Muscle layer of duodenum (tissue), 2 donors: ENCODE measurements around the gene BICDL1.

Source experiments
- H3K27ac ChIP-seq: one replicate; pipeline ENCODE4 v1.7.0; 2013; ENCODE audit warnings: mild to moderate bottlenecking, low read length
- H3K27me3 ChIP-seq: one replicate; pipeline ENCODE4 v1.7.0; 2013; ENCODE audit warnings: low read depth, mild to moderate bottlenecking, control low read depth, low read length
- H3K36me3 ChIP-seq, 2 donors: one replicate each; pipeline ENCODE4 v1.7.0; 2013; ENCODE audit warnings: low read length in 2 of 2, control low read depth in 1 of 2, mild to moderate bottlenecking in 1 of 2; ENCODE audit not compliant: insufficient read depth in 2 of 2, control insufficient read depth in 1 of 2
- H3K4me1 ChIP-seq, 2 donors: one replicate each; pipeline ENCODE4 v1.7.0; 2013; ENCODE audit warnings: low read length in 2 of 2, mild to moderate bottlenecking in 2 of 2, control low read depth in 1 of 2, moderate library complexity in 1 of 2; ENCODE audit not compliant: insufficient read depth in 2 of 2, control insufficient read depth in 1 of 2
- H3K4me3 ChIP-seq, 2 donors: one replicate each; pipeline ENCODE4 v1.7.0; 2013; ENCODE audit warnings: low read length in 2 of 2, low read depth in 1 of 2, mild to moderate bottlenecking in 1 of 2
- H3K9me3 ChIP-seq, 2 donors: one replicate each; pipeline ENCODE4 v1.7.0; 2013; ENCODE audit warnings: low read length in 2 of 2, control low read depth in 1 of 2, mild to moderate bottlenecking in 1 of 2; ENCODE audit not compliant: control insufficient read depth in 1 of 2
- donor health status: healthy.

Gene BICDL1

DNA sequence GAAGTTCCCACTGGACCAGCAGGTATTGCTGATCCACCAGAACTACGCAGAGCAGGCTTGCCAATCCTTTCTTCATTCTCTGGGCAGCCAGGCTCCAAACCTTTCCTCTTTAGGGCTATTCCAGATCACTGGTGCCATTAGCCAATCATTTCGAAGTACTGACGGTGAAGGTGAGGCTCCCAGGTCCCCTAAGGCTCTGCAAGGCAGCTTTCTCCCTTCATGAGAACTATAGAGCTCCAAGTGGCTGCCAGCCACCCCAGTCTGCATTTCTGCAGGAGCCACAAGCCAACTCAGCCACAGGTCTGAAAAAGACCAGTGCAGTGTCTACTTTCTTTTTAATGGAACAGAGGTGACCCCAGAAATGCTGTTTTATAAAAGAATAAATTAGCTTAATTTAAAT is 78.9 kb downstream of the BICDL1 start:
- H3K36me3 ChIP-seq: no peaks in the 10 kb centered on the region
- H3K9me3 ChIP-seq: no peaks in the 10 kb centered on the region
- H3K4me3 ChIP-seq: no peak overlapping the region
- H3K27me3 ChIP-seq: no peaks in the 10 kb centered on the region
- H3K4me1 ChIP-seq: no peaks in the 10 kb centered on the region
- H3K27ac ChIP-seq: no peak overlapping the region

DNA sequence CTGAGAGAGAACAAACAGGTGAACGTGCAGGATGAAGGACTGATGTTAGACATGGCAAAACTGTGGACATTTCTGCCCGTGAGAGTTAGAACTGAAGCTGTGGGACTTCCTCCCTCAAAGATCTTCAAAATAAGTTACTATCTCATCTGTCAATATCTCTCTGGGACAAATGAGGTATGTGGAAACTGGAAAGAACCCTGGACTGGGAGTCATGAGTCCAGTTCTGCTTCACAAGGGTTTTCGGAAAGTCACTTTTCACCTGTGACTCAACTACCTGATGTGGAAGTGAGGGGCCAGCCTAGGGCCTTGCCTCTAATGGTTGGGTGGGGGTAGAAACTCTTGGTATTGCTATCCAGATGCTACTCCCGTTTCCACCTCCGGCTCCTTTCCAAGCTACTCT is 80.2 kb downstream of the BICDL1 start:
- no peaks in the 10 kb centered on the region for H3K36me3 ChIP-seq
- H3K27me3 ChIP-seq: no peaks in the 10 kb centered on the region
- no peaks in the 10 kb centered on the region for H3K9me3 ChIP-seq
- no peaks in the 10 kb centered on the region for H3K4me1 ChIP-seq
- no peak overlapping the region for H3K27ac ChIP-seq
- no peak overlapping the region for H3K4me3 ChIP-seq

DNA sequence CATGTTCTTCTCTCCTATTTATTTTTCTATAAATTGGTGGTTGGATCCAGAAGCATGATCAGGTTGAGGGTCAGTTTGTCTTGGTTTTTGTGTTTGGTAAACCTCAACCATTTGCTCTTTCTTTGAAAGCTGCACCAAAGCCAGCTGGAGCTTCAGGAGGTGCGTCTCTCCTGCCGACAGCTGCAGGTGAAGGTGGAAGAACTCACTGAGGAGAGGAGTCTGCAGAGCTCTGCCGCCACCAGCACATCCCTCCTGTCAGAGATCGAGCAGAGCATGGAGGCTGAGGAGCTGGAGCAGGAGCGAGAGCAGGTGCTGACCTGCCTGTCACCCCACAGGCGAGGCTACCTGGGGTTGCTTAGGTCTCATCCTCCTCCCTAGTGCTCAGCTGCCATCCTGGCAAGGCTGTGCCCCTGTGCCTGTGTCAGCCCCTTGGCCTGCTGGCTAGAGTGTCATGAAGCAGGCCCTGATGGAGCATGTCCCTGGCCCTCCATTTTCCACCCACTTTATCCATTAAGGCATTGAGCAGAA is 82.5 kb downstream of the BICDL1 start:
- Histone ChIP-seq H3K4me1 (no peaks in the 10 kb centered on the region), H3K9me3 (no peaks in the 10 kb centered on the region), H3K4me3 (no peak overlapping the region), H3K36me3 (no peaks in the 10 kb centered on the region), H3K27ac (no peak overlapping the region), H3K27me3 (no peaks in the 10 kb centered on the region)

DNA sequence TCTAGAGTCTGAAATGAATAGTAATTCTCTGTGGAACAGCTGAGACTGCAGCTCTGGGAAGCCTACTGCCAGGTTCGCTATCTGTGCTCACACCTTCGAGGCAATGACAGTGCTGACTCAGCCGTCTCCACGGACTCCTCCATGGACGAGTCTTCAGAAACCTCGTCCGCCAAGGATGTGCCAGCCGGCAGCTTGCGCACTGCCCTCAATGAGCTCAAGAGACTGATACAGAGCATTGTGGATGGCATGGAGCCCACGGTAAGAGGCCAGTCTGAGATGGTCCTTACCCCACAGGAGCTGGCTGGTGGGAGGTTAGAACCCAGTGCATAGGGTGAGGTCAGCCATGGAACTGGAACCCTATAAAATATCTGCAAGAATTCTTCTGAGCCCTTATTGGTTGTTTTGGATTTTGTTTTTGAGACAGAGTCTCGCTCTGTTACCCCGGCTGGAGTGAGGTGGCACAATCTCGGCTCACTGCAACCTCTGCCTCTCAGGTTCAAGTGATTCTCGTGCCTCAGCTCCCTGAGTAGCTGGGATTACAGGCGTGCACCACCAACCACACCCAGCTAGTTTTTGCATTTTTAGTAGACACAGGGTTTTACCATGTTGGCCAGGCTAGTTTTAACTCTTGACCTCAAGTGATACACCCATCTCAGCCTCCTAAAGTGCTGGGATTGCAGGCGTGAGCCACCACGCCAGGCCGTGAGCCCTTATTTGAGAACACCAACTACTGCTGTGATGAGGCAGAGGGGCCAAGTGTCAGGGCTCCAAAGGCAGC is 83.6 kb downstream of the BICDL1 start:
- Histone ChIP-seq H3K9me3 (no peaks in the 10 kb centered on the region), H3K4me3 (no peak overlapping the region), H3K27me3 (no peaks in the 10 kb centered on the region), H3K4me1 (no peaks in the 10 kb centered on the region), H3K36me3 (no peaks in the 10 kb centered on the region), H3K27ac (no peak overlapping the region)

DNA sequence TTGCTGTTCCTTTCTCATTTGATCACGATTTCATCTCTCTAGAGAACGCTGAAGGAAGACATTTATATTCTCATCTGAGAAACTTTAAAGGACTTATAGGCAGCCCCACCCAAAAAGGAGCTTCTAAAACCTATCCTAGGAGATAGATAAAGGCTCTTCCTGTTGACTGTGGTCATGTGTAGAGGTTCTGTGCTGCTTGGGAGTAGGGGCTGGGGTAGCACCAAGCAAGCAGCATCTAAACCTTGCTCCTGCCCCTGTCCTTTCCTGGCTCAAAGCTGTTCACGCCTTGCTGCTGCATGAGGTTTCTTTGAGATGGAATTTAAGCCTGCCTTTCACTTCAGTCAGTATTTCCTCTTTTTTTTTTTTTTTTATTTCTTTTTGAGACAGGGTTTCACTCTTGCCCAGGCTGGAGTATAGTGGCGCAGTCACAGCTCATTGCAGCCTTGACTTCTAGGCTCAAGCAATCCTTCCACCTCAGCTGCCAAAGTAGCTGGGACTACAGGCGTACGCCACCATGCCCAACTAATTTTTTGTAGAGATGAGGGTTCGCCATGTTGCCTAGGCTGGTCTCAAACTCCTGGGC is 86.1 kb downstream of the BICDL1 start:
- no peak overlapping the region for H3K27ac ChIP-seq
- H3K9me3 ChIP-seq: no peaks in the 10 kb centered on the region
- H3K4me1 ChIP-seq: no peaks in the 10 kb centered on the region
- H3K36me3 ChIP-seq: no peaks in the 10 kb centered on the region
- H3K27me3 ChIP-seq: no peaks in the 10 kb centered on the region
- no peak overlapping the region for H3K4me3 ChIP-seq

DNA sequence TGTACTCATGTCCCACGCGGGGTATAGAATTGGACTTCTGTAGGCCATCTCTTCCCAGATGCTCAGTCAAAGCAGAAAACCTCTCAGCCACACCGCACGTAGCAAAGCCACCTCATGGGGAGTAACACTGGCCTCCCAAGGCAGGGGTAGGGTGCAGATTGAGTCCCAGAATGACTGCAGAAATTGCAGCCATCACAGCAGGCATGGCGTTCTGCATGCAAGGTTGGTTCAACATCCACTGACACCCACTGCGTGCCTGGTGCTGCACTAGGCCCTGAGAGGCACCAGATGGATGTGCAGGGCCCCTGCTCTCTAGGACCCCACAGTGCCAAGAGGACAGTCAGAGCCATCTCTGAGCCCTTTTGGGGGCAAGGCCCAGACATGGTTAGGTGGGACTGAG is 87.6 kb downstream of the BICDL1 start:
- no peaks in the 10 kb centered on the region for H3K36me3 ChIP-seq
- no peaks in the 10 kb centered on the region for H3K27me3 ChIP-seq
- no peaks in the 10 kb centered on the region for H3K4me1 ChIP-seq
- no peak overlapping the region for H3K4me3 ChIP-seq
- no peaks in the 10 kb centered on the region for H3K9me3 ChIP-seq
- H3K27ac ChIP-seq: no peak overlapping the region

DNA sequence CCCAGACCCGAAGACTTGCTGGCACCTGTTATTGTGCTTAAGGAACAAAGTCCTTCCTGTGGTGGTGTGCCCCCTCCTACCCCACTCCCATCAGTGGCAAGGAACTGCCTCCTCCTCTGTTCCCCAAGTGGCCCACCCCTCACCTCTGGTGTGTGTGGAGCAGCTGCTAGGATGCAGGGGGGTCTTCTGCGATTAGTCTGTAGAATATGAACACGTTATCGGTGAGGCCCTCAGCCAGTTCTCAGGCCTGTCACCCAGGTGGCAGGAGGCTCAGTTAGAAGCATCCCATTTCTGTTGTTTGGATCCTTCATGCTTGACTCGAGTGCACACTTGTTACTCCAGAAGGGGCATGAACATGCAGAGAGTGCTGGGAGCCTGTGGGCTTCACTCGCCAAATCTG is 88.2 kb downstream of the BICDL1 start:
- H3K27ac ChIP-seq: no peak overlapping the region
- no peaks in the 10 kb centered on the region for H3K36me3 ChIP-seq
- no peaks in the 10 kb centered on the region for H3K4me1 ChIP-seq

DNA sequence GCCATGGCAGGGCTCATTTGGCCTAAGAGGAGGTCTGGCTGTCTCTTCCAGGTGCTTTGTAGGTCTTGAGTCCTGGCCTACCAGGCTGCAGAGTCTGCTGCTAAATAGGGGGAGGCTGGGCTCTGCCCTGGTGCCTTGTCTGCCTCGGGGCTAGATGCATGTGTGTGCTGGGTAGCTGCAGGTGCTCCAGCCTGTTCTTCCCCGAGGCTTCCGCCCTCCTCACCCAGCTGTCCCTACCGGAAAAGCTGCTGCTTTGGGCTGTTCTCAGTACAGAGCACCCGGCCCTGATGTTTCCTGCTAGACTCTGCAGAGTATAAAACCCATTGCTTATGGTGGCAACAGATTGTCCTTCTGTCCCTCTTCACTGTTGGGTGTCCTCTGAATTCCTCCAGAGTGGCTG is 89.8 kb downstream of the BICDL1 start:
- Histone ChIP-seq H3K4me3 (no peak overlapping the region), H3K27ac (no peak overlapping the region), H3K9me3 (no peaks in the 10 kb centered on the region), H3K4me1 (no peaks in the 10 kb centered on the region), H3K36me3 (no peaks in the 10 kb centered on the region), H3K27me3 (no peaks in the 10 kb centered on the region)

More for the DNA sequence above, 88.2 kb downstream of the BICDL1 start:
- H3K27me3 ChIP-seq: no peaks in the 10 kb centered on the region
- no peaks in the 10 kb centered on the region for H3K9me3 ChIP-seq
- no peak overlapping the region for H3K4me3 ChIP-seq

DNA sequence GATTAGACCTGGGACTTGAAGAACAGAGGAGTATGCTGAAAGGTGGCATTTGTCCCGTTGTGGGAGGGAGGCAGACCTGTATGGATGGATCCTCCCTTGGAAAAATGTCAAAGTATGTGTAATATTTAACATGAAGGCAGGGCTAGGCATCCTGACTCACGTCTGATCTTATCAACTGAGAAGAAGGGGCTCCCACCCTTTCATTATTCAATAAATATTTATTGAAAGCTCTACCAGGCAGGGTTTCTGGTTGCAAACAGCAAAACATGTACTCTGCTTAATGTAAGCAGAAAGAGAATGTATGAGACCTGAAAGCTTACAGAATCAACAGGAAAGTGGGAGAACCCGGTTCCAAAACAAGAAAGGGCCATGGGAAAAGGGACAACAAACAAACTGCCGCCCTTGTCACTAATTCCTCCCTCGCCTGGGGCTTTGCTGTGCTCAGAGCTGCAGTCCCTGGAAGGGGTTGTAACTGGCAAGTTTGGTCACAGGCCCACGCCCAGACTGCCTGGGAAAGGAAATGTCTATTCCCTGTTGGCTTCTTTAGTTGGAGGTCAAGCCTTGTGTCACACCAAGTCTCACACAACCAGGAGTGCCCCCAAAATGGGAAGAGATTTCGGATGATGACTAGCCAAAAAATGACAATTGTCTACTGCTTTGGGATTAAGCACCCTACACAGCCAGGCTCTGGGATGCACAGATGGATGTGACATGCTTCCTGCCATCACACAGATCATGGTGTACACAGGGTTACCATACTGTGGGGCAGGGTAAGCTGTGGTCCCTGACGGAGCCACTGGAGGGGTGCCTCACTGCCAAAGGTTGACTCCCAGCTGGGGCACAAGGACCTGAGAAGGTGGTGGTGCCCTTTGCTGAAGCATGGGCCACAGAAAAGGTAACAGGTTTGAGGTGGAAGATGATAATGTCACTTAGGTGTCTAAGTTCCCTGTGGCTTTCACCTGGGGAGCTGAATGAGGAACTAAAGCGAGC is 90.7 kb downstream of the BICDL1 start:
- H3K27ac ChIP-seq: no peak overlapping the region
- no peak overlapping the region for H3K4me3 ChIP-seq
- H3K9me3 ChIP-seq: no peaks in the 10 kb centered on the region
- no peaks in the 10 kb centered on the region for H3K36me3 ChIP-seq
- no peaks in the 10 kb centered on the region for H3K27me3 ChIP-seq
- no peaks in the 10 kb centered on the region for H3K4me1 ChIP-seq

DNA sequence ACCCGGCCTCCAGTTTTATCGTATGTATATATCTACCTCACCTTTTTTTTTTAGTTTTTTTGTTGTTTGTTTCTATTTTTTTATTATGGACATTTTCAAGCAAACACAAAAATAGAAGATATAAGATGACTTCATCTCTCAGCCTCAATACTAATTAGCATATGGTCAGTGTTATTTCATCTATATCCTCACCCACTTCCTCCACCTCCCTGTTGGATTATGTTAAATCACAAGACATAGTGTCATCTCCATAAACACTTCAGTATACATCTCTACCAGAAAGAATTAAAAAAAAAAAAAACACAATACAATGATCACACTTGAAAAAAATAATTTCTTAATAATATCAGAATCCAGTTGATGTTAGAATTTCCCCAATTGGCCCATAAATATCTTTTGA is 92.6 kb downstream of the BICDL1 start:
- Histone ChIP-seq H3K9me3 (no peaks in the 10 kb centered on the region), H3K4me1 (no peaks in the 10 kb centered on the region), H3K4me3 (no peak overlapping the region), H3K36me3 (no peaks in the 10 kb centered on the region), H3K27ac (no peak overlapping the region), H3K27me3 (no peaks in the 10 kb centered on the region)
